HUDEP-2 (cell line): ENCODE data around the gene RBM17.
"Not testable (repeated sequence)": the region's sequence is repeated elsewhere in the genome, so short reads cannot be mapped to it uniquely, and the experiment has no call there.

Experiments
- DNase-seq, 76 experiments: peaks; one replicate each; lab custom pipeline; 2025; ENCODE audit not compliant: unreplicated experiment in 76 of 76; lab: John Stamatoyannopoulos, UW

RBM17 gene

GRCh38 chr10:6108631-6109443, 20.0 kb downstream of the RBM17 start:
- DNase-seq: peak in 10 of 76 experiments; percentile 5 to 47 (median 15)

GRCh38 chr10:6109444-6109775, 20.6 kb downstream of the RBM17 start:
- DNase-seq: no peak

GRCh38 chr10:6110136-6110535, 21.3 kb downstream of the RBM17 start:
- DNase-seq: no peak

GRCh38 chr10:6112893-6113292, 24.1 kb downstream of the RBM17 start:
- no peak for DNase-seq

GRCh38 chr10:6114299-6114698, 25.5 kb downstream of the RBM17 start:
- DNase-seq: no peak

GRCh38 chr10:6114805-6115341, 26.0 kb downstream of the RBM17 start:
- no peak for DNase-seq

GRCh38 chr10:6115411-6115810, 26.6 kb downstream of the RBM17 start:
- no peak for DNase-seq

GRCh38 chr10:6115824-6116350, 27.1 kb downstream of the RBM17 start:
- DNase-seq: no peak

GRCh38 chr10:6116806-6117205, 28.0 kb downstream of the RBM17 start:
- no peak for DNase-seq

GRCh38 chr10:6117711-6118110, 28.9 kb downstream of the RBM17 start:
- DNase-seq: no peak

- DNase-seq: peak in 25 of 76 experiments; percentile 3 to 52 (median 14)
These were observed 30.6 kb downstream of the RBM17 start for GRCh38 chr10:6119423-6119822.

GRCh38 chr10:6119962-6120361, 31.1 kb downstream of the RBM17 start:
- DNase-seq: no peak

- DNase-seq: no peak
These were observed 31.9 kb downstream of the RBM17 start for GRCh38 chr10:6120691-6121090.

- DNase-seq: no peak
These were observed 32.3 kb downstream of the RBM17 start for GRCh38 chr10:6121146-6121545.

GRCh38 chr10:6123532-6123931, 34.7 kb downstream of the RBM17 start:
- no peak for DNase-seq

GRCh38 chr10:6124666-6125065, 35.8 kb downstream of the RBM17 start:
- no peak for DNase-seq

- DNase-seq: not testable (repeated sequence)
These were observed 38.6 kb downstream of the RBM17 start for GRCh38 chr10:6127461-6127860.

- DNase-seq: no peak
These were observed 39.3 kb downstream of the RBM17 start for GRCh38 chr10:6128087-6128486.

- no peak for DNase-seq
These were observed 39.9 kb downstream of the RBM17 start for GRCh38 chr10:6128591-6129251.

GRCh38 chr10:6130848-6131470, 42.1 kb downstream of the RBM17 start:
- no peak for DNase-seq

- DNase-seq: no peak
These were observed 44.7 kb downstream of the RBM17 start for GRCh38 chr10:6133331-6134098.
